GM10847 (cell line): ENCODE results near the gene ERC2.

Experiments used
- POLR2A ChIP-seq: IDR thresholded peaks from 2 replicates; pipeline ENCODE4 v1.6.1; 2011; ENCODE audit not compliant: insufficient read length; ENCODE audit errors: extremely low read depth

The ERC2 gene

GRCh38 chr3:55923207-55923606 lies 545.1 kb downstream of the ERC2 start:
- TF ChIP-seq POLR2A: no peak

GRCh38 chr3:55912880-55913279 lies 555.4 kb downstream of the ERC2 start:
- no peak for TF ChIP-seq POLR2A

GRCh38 chr3:55911266-55911665 lies 557.0 kb downstream of the ERC2 start:
- no peak for TF ChIP-seq POLR2A

GRCh38 chr3:55910543-55910942 lies 557.7 kb downstream of the ERC2 start:
- no peak for TF ChIP-seq POLR2A

- no peak for TF ChIP-seq POLR2A
These were observed 558.9 kb downstream of the ERC2 start for GRCh38 chr3:55909373-55909772.

GRCh38 chr3:55907616-55908015 lies 560.7 kb downstream of the ERC2 start:
- no peak for TF ChIP-seq POLR2A

- no peak for TF ChIP-seq POLR2A
These were observed 561.4 kb downstream of the ERC2 start for GRCh38 chr3:55906896-55907295.

- no peak for TF ChIP-seq POLR2A
These were observed 563.6 kb downstream of the ERC2 start for GRCh38 chr3:55904716-55905115.

- TF ChIP-seq POLR2A: no peak
These were observed 564.6 kb downstream of the ERC2 start for GRCh38 chr3:55903680-55904079.

- TF ChIP-seq POLR2A: no peak
These were observed 565.9 kb downstream of the ERC2 start for GRCh38 chr3:55902221-55902900.

- no peak for TF ChIP-seq POLR2A
These were observed 568.4 kb downstream of the ERC2 start for GRCh38 chr3:55899887-55900286.

GRCh38 chr3:55897573-55898224 lies 570.6 kb downstream of the ERC2 start:
- TF ChIP-seq POLR2A: no peak

GRCh38 chr3:55895897-55896566 lies 572.2 kb downstream of the ERC2 start:
- TF ChIP-seq POLR2A: no peak

GRCh38 chr3:55894605-55895004 lies 573.7 kb downstream of the ERC2 start:
- TF ChIP-seq POLR2A: no peak

- no peak for TF ChIP-seq POLR2A
These were observed 575.1 kb downstream of the ERC2 start for GRCh38 chr3:55893045-55893664.

- TF ChIP-seq POLR2A: no peak
These were observed 577.2 kb downstream of the ERC2 start for GRCh38 chr3:55891106-55891505.
